Stimulated activated CD4-positive, alpha-beta T cell treated with anti-CD3 and anti-CD28 coated beads, Interleukin-12 subunit alpha, Interleukin-12 subunit beta, amount 100 ng/mL, for 4 hours (primary cell): Measurements from ENCODE around the gene KRT12.

Experiments
- DNase-seq: peaks from one replicate; pipeline ENCODE4 v3.0.0-alpha.2; 2020

KRT12 gene

GRCh38 chr17:40866838-40867237, at the start of gene KRT12:
Gene KRT12, minus strand, starts transcription at chr17:40867223. Its CDS starts 37 bp downstream, at chr17:40867186.
- no peak for DNase-seq

- no peak for DNase-seq
These were observed 49.3 kb upstream of the KRT12 start for GRCh38 chr17:40916366-40916765.

GRCh38 chr17:40915721-40916256, 48.8 kb upstream of the KRT12 start:
- DNase-seq = no peak

DNA sequence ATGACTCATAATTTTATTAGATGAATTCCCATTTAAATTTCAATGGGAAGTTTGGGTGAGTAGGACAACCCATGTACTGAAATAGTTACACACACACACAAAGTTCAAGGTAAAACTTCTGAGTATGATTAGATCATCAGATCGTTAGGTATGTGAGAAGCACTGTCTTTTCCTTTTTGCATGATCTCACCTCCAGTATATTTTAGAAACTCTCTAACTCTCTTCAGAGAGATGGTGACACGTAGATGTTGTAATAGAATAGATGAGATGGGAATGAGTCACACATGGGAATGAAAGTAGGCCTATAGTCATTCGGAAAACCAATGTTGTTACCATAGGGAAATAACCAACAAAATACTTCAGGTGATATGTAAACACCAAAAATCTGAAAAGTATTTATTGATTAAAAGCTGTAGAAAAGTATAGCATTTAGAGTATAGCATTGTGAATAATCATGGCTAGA, 48.2 kb upstream of the KRT12 start:
- no peak for DNase-seq

DNA sequence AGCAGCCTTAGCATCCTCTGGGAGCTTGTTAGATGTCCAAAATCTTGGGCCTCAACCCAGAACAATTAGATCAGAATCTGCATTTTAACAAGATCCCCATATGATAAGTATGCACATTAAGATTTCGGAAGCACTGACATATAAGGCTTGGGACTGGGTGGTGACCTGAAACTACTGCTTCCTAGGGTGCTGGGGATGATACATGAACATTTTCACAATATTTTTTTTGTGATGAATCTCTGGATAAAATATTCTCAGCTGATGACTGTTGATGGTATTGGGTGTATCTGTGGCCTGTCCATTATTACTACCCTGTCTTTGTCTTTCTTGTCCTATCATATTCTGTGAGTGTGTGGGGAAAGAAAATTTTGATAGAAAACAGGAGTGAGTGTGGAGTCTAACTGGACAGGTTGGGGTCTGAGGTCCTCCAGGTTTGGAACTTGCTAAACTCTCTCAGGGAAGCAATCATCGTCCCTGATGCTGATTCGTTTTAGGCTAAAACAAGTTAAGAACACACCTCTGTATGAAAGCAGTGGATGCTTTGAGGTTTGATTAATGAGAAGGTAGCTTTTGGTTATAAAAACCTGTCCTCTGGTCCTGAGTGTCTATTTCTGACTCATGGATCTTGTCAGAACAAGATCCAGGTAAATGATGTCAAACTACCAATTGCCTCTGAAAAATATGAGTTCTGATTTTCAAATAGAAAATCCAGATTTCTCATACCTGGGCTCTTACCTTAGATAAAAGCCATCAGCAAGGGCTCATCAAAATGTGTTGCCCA, 47.2 kb upstream of the KRT12 start:
- DNase-seq = no peak

DNA sequence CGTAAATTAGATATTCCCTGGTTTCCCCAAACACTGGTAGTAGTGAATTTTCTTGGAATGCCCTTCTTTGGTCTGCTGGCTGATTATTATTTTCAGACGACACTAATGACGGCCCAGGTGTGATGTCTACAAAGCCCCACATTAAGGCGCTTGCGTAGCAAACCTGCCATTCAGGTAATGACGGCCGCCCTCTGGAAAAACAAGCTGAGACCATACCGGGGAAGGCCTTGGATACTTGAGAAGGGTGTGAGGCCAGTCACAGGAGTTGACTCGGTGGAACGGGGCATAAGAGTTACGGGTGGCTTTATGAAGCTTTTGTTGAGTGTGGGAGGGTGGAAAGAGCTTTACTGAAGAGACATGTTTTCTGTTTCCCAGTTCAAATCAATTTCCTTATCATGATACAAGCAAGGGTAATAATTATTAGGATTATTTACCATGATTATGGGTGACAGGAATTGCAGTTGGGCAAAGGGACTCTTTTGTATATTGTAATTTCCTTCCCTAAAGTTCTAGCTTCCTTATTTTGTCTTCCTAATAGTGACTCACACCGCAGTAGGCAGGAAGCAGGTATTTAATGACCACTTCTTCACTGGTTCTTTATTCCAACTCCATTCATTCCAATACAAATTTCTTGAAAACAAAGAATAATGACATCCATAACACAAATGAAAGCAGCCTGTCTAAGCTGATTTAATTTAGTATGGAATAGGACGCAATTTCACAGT, 45.6 kb upstream of the KRT12 start:
- DNase-seq = no peak

- no peak for DNase-seq
These were observed 43.4 kb upstream of the KRT12 start for GRCh38 chr17:40910441-40910841.

DNA sequence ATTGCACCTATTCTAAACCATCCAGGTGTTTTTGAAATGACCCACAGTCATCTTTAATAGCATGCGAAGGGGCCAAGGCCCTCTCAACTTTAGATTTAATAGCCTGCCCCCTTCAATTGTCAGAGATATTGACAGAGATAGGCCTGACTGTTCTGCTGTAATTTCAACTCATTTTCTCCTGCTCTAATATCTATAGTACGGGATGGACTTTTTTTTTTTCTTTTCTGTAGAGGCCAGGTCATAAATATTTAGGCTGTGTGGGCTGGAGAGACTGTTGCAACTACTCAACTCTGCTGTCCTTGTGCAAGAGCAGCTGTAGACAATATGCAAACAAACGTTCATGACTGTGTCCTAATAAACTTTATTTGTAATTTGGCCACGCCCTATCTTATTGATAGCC, 42.7 kb upstream of the KRT12 start:
- DNase-seq = no peak

GRCh38 chr17:40909351-40909750, 42.3 kb upstream of the KRT12 start:
- peak; percentile 54 for DNase-seq

DNA sequence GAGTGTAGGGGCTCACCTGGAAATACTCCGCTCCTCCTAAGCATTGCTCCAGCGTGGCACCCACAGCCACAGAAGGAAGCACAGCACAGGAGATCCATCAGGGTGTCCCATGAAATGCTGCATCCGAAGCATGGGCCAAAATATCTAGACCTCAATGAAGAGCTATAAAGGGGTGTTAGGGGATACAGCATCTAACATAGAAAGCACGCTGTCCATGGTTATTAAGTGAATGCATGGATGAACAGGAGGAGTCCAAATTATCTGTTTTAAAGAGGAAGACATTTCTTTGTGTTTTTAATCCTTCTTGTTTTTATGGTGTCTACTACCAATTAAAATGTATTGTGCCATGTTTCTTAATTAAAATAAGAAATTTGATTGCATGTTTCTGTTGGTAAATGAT, 39.6 kb upstream of the KRT12 start:
- DNase-seq = no peak

- DNase-seq = no peak
These were observed 38.3 kb upstream of the KRT12 start for GRCh38 chr17:40905370-40905769.

DNA sequence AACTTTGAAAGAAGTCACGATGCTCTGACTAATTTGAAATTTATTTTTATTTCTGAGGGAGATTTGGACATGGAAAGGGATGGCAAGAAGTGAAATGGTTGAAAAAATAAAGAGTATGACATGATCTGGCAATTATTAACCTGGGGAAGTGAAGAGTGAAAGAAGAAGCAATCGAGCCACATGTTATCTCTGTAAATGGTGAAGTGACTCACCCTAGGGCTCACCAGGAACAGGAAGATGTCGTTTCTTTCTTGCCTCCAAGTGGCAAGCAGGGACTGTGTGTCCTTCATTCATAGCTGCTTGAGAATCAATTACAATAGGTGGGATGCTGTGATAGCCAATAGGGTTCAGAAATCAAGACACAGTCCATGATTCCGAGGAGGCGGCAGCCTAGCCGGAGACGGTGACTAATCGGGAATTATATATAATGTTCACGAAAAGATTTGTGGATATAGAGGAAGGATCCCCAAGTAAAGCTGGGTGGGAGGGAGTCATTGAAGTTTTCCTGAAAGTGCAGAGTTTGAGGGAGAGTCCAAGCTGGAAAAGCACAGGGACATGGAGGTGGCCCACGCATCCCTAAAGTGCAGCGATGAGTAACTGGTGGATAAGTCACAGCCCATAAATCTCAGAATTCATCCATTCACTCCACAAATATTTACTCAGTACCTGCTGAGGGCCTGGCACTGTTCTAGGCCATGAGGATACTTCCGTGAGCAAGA, 36.3 kb upstream of the KRT12 start:
- DNase-seq = no peak

DNA sequence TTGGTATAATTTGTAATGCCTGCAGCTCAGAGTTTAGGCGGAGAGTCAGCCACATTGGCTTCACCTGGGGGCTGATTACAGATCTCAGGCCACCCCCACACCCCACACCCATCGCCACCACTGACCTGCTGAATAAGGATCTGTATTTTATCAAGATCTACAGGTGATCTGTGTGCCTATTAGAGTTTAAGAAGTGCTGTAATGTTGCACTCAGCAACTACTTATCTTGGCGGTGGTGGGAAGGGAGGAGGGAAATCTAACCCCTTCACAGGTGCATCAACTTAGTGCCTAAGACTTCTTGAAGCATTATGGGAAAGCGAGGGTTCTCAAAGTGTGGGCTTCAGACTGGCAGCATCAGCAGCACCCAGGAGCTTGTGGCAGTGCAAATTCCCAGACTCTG, 35.5 kb upstream of the KRT12 start:
- DNase-seq = no peak

- no peak for DNase-seq
These were observed 35.0 kb upstream of the KRT12 start for GRCh38 chr17:40901981-40902474.

GRCh38 chr17:40900809-40901356, 33.9 kb upstream of the KRT12 start:
- no peak for DNase-seq

GRCh38 chr17:40896916-40897455, 30.0 kb upstream of the KRT12 start:
- DNase-seq = no peak

GRCh38 chr17:40895106-40895730, 28.2 kb upstream of the KRT12 start:
- DNase-seq = no peak

DNA sequence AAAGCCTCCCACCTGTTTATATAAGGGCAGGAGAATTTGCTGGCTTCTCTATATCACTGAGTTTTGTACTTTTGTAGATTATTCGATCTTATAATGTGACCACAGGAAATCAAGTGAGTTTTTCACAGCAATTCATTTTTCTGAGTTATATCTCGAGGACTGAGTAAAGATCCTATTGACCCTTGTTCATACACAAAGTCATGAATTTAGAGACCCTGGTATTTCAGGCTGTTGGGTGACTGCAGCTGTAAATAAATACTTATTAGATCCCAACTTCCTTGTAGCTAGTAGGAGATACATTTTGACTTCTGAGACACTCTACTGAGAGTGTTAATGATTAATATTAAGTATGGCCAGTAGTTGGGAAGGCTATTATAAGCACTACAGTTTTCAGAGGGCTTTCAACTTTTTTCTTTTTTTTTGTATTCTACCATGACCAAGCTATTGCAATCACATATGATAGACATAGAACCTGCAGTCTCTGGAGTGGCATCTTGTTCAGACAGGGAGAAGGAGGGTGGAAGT, 21.2 kb upstream of the KRT12 start:
- DNase-seq = no peak

DNA sequence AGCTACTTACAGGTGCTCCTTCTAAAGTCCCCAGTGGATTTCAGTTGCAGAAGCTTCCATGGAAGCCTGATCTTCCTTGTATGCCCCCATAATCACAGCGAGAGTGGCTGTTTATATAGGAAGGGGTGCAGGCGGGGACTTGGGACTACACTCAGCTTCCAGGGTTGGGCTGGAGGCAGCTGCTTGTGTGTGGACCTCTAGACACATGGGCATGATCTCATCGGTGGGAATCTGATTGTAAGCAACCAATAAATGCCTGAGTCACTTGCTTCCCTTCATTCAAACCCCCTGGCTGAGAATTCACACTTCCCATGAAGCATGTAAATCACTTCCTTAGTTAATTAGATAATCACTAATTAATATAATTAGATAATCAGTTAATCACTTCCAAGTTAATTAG, 19.1 kb upstream of the KRT12 start:
- no peak for DNase-seq

GRCh38 chr17:40884708-40885512, 17.9 kb upstream of the KRT12 start, which contains the start of gene KRT20:
Gene KRT20, minus strand, starts transcription at chr17:40885242. Its CDS starts 57 bp downstream, at chr17:40885185.
- no peak for DNase-seq
